H9 (cell line): ENCODE measurements around the gene MYH15. TPM values are rescaled to one million over a fixed set of nuclear protein-coding genes. Genes with fewer than 3 reads are reported as not detected.

ENCODE experiments used
- DNase-seq: peaks from one replicate; pipeline ENCODE4 v3.0.0-alpha.2; 2017
- H2AFZ ChIP-seq: one replicate; pipeline ENCODE4 v1.6.1; 2013; ENCODE audit warnings: mild to moderate bottlenecking, low read length, control low read depth, moderate library complexity
- H2AK5ac ChIP-seq: 2 replicates; pipeline ENCODE4 v1.6.1; 2013; ENCODE audit warnings: low read length, control low read depth, mixed read lengths; ENCODE audit not compliant: insufficient read length
- H2BK120ac ChIP-seq: one replicate; pipeline ENCODE4 v1.6.1; 2013; ENCODE audit warnings: low read depth, mild to moderate bottlenecking, low read length, control low read depth, inconsistent platforms; ENCODE audit not compliant: poor library complexity, severe bottlenecking
- H2BK12ac ChIP-seq: 2 replicates; pipeline ENCODE4 v1.6.1; 2013; ENCODE audit warnings: low read length, control low read depth, mixed read lengths, low read depth; ENCODE audit not compliant: insufficient read length
- H2BK15ac ChIP-seq: 2 replicates; pipeline ENCODE4 v1.6.1; 2013; ENCODE audit warnings: low read depth, low read length, control low read depth
- H2BK20ac ChIP-seq: one replicate; pipeline ENCODE4 v1.6.1; 2013; ENCODE audit warnings: low read depth, mild to moderate bottlenecking, low read length, control low read depth, inconsistent platforms; ENCODE audit not compliant: poor library complexity, severe bottlenecking
- H2BK5ac ChIP-seq: 2 replicates; pipeline ENCODE4 v1.6.1; 2013; ENCODE audit warnings: low read length, control low read depth, mixed read lengths; ENCODE audit not compliant: insufficient read length
- H3K14ac ChIP-seq: 2 replicates; pipeline ENCODE4 v1.6.1; 2013; ENCODE audit warnings: low read length, control low read depth; ENCODE audit not compliant: insufficient read depth
- H3K18ac ChIP-seq: 2 replicates; pipeline ENCODE4 v1.6.1; 2013; ENCODE audit warnings: low read depth, mild to moderate bottlenecking, mixed read lengths, low read length, control low read depth; ENCODE audit not compliant: insufficient read length
- H3K23ac ChIP-seq: 2 replicates; pipeline ENCODE4 v1.6.1; 2013; ENCODE audit warnings: low read length, control low read depth, mixed read lengths, low read depth; ENCODE audit not compliant: insufficient read length
- H3K23me2 ChIP-seq: 2 replicates; pipeline ENCODE4 v1.6.1; 2013; ENCODE audit warnings: low read depth, mild to moderate bottlenecking, mixed read lengths, low read length, control low read depth; ENCODE audit not compliant: insufficient read length, poor library complexity, severe bottlenecking
- H3K27ac ChIP-seq: 2 replicates; pipeline ENCODE4 v1.5.1; 2013; ENCODE audit warnings: low read length, control low read depth, mixed read lengths, low read depth; ENCODE audit not compliant: insufficient read length
- H3K27me3 ChIP-seq: 2 replicates; pipeline ENCODE4 v1.6.1; 2013; ENCODE audit warnings: low read length, control low read depth, inconsistent platforms; ENCODE audit not compliant: insufficient read depth
- H3K4ac ChIP-seq: 2 replicates; pipeline ENCODE4 v1.6.1; 2013; ENCODE audit warnings: low read depth, mild to moderate bottlenecking, control low read depth, inconsistent platforms, low read length, moderate library complexity
- H3K4me1 ChIP-seq: 2 replicates; pipeline ENCODE4 v1.6.1; 2013; ENCODE audit warnings: low read length, control low read depth, inconsistent platforms; ENCODE audit not compliant: insufficient read depth
- H3K4me2 ChIP-seq: 2 replicates; pipeline ENCODE4 v1.6.1; 2013; ENCODE audit warnings: low read length, control low read depth, mixed read lengths; ENCODE audit not compliant: insufficient read length, insufficient read depth
- H3K56ac ChIP-seq: 2 replicates; pipeline ENCODE4 v1.6.1; 2013; ENCODE audit warnings: low read depth, mild to moderate bottlenecking, mixed read lengths, low read length, control low read depth; ENCODE audit not compliant: insufficient read length
- H3K79me1 ChIP-seq: 2 replicates; pipeline ENCODE4 v1.6.1; 2013; ENCODE audit warnings: low read depth, mild to moderate bottlenecking, moderate library complexity, low read length, control low read depth, inconsistent platforms; ENCODE audit not compliant: insufficient read depth, poor library complexity, severe bottlenecking
- H3K79me2 ChIP-seq: 2 replicates; pipeline ENCODE4 v1.6.1; 2013; ENCODE audit warnings: low read length, control low read depth, inconsistent platforms; ENCODE audit not compliant: insufficient read depth
- H3K9ac ChIP-seq: 2 replicates; pipeline ENCODE4 v1.6.1; 2013; ENCODE audit warnings: low read length, control low read depth, mixed read lengths; ENCODE audit not compliant: insufficient read length; ENCODE audit errors: extremely low read depth
- H3K9me3 ChIP-seq: one replicate; pipeline ENCODE4 v1.6.1; 2013; ENCODE audit warnings: low read depth, low read length, inconsistent platforms; ENCODE audit not compliant: control insufficient read depth
- H3T11ph ChIP-seq: one replicate; pipeline ENCODE4 v1.6.1; 2013; ENCODE audit warnings: mild to moderate bottlenecking, low read length, control low read depth, inconsistent platforms
- H4K20me1 ChIP-seq: one replicate; pipeline ENCODE4 v1.6.1; 2013; ENCODE audit not compliant: control insufficient read depth, insufficient read length, insufficient read depth
- H4K5ac ChIP-seq: 2 replicates; pipeline ENCODE4 v1.6.1; 2013; ENCODE audit warnings: low read depth, mild to moderate bottlenecking, mixed read lengths, low read length, control low read depth; ENCODE audit not compliant: insufficient read length
- H4K8ac ChIP-seq: replicated peaks from 2 replicates; pipeline ENCODE4 v1.6.1; 2013; ENCODE audit warnings: low read length, control low read depth, mixed read lengths, low read depth; ENCODE audit not compliant: insufficient read length
- H4K91ac ChIP-seq: 2 replicates; pipeline ENCODE4 v1.6.1; 2013; ENCODE audit warnings: low read depth, mild to moderate bottlenecking, moderate library complexity, mixed read lengths, low read length, control low read depth; ENCODE audit not compliant: insufficient read length
- H3K27ac Mint-ChIP-seq, 3 experiments: 2 replicates in 2 of 3; 3 replicates in 1 of 3; pipeline ENCODE4 v1.8.0; 2020 to 2021; ENCODE audit warnings: mixed read lengths in 3 of 3, mild to moderate bottlenecking in 1 of 3, moderate library complexity in 1 of 3
- H3K27me3 Mint-ChIP-seq: 2 replicates; pipeline ENCODE4 v1.8.0; 2021; ENCODE audit warnings: low read depth, mild to moderate bottlenecking, moderate library complexity, mixed read lengths
- H3K36me3 Mint-ChIP-seq, 3 experiments: 2 replicates in 2 of 3; 3 replicates in 1 of 3; pipeline ENCODE4 v1.8.0; 2020 to 2021; ENCODE audit warnings: low read depth in 3 of 3, mixed read lengths in 3 of 3; ENCODE audit not compliant: insufficient read depth in 1 of 3
- H3K4me1 Mint-ChIP-seq, 2 experiments: 2 replicates each; pipeline ENCODE4 v1.8.0; 2020; ENCODE audit warnings: mixed read lengths in 2 of 2
- H3K4me3 Mint-ChIP-seq, 2 experiments: 2 replicates in 1 of 2; 3 replicates in 1 of 2; pipeline ENCODE4 v1.8.0; 2020 to 2021; ENCODE audit warnings: mild to moderate bottlenecking in 2 of 2, mixed read lengths in 2 of 2, moderate library complexity in 1 of 2
- H3K9me3 Mint-ChIP-seq, 2 experiments: 2 replicates in 1 of 2; 3 replicates in 1 of 2; pipeline ENCODE4 v1.8.0; 2020; ENCODE audit warnings: mild to moderate bottlenecking in 2 of 2, mixed read lengths in 2 of 2, moderate library complexity in 1 of 2
- total RNA-seq: library from RNA; stranded (reverse); gene quantifications from 2 replicates; pipeline ENCODE4 v1.2.1, GENCODE V29; 2021
- TF ChIP-seq, protein P1 (sequence below): fragments of 200-600 bp; sonication (generic); conservative IDR thresholded peaks from 3 replicates; pipeline ENCODE4 v1.8.0; 2021; ENCODE audit warnings: antibody characterized with exemption, mild to moderate bottlenecking

The MYH15 gene
- total RNA-seq, 1 experiment from 2014 or later, result 0.13 TPM

DNA sequence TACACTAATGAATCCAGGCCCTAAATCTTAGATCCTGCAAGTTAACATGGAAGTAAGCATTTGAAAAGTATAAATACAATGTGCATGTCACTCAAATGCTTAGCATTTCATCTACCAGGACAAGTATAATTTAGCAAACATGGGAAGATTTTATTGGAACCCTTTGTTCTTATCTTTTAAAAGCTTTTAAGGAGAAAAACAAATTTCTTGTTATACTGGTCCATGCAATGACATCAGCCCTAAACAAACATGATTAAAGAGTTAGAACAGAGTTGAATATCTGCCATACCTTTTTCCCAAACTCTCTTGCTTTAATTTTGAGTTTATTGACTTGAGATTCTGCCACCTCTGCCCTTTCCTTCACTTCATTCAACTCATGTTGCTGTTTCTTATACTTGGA, 127.1 kb downstream of the MYH15 start:
- Histone ChIP-seq H4K20me1 (no peaks in the 10 kb centered on the region), H4K5ac (no peak overlapping the region), H2BK120ac (no peak overlapping the region), H2BK15ac (no peak overlapping the region), H3K27me3 (no peaks in the 10 kb centered on the region), H2AFZ (no peak overlapping the region), H3K79me1 (no peaks in the 10 kb centered on the region), H3K14ac (no peak overlapping the region), H3K9ac (no peak overlapping the region), H2BK5ac (no peak overlapping the region), H3K9me3 (no peaks in the 10 kb centered on the region), H3K27ac (no peak overlapping the region), H4K8ac (no peak overlapping the region), H3K23ac (no peak overlapping the region), H2BK20ac (no peak overlapping the region), H4K91ac (no peak overlapping the region), H3T11ph (no peak overlapping the region), H3K18ac (no peak overlapping the region), H3K79me2 (no peaks in the 10 kb centered on the region), H3K4ac (no peak overlapping the region), H3K4me1 (no peaks in the 10 kb centered on the region; the same call in 1 of the 2 replicates), H3K4me2 (no peak overlapping the region), H3K23me2 (no peaks in the 10 kb centered on the region), H3K56ac (no peak overlapping the region), H2BK12ac (no peak overlapping the region), H2AK5ac (no peak overlapping the region)
- Mint-ChIP-seq H3K4me3 (no peak overlapping the region), H3K27ac (no peak overlapping the region), H3K9me3 (peaks cover 2 to 3% of the 10 kb centered on the region in 2 experiments; a peak in 4 of 5 replicates), H3K36me3 (no peaks in the 10 kb centered on the region), H3K4me1 (peaks cover 6 to 9% of the 10 kb centered on the region in 2 experiments), H3K27me3 (no peaks in the 10 kb centered on the region)
- DNase-seq, result no peak
- TF ChIP-seq, protein P1, sequence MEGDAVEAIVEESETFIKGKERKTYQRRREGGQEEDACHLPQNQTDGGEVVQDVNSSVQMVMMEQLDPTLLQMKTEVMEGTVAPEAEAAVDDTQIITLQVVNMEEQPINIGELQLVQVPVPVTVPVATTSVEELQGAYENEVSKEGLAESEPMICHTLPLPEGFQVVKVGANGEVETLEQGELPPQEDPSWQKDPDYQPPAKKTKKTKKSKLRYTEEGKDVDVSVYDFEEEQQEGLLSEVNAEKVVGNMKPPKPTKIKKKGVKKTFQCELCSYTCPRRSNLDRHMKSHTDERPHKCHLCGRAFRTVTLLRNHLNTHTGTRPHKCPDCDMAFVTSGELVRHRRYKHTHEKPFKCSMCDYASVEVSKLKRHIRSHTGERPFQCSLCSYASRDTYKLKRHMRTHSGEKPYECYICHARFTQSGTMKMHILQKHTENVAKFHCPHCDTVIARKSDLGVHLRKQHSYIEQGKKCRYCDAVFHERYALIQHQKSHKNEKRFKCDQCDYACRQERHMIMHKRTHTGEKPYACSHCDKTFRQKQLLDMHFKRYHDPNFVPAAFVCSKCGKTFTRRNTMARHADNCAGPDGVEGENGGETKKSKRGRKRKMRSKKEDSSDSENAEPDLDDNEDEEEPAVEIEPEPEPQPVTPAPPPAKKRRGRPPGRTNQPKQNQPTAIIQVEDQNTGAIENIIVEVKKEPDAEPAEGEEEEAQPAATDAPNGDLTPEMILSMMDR, result no peak
